Inferior parietal cortex (tissue), 1 donor: ENCODE measurements around the gene MIDN.

ENCODE experiments used
- DNase-seq: peaks from one replicate; pipeline ENCODE4 v3.0.0-alpha.2; 2016; ENCODE audit errors: extremely low spot score

Gene MIDN

GRCh38 chr19:1258707-1259205, 10.4 kb downstream of the MIDN start:
- DNase-seq, result no peak

- no peak for DNase-seq
These were observed 11.0 kb downstream of the MIDN start for GRCh38 chr19:1259206-1259875.

GRCh38 chr19:1259876-1260748, 11.7 kb downstream of the MIDN start:
- DNase-seq, result no peak

- DNase-seq, result peak; percentile 96
These were observed 12.6 kb downstream of the MIDN start for GRCh38 chr19:1260749-1261537.

- DNase-seq, result no peak
These were observed 13.1 kb downstream of the MIDN start for GRCh38 chr19:1261538-1261797.

- no peak for DNase-seq
These were observed 13.6 kb downstream of the MIDN start for GRCh38 chr19:1261798-1262622.

- no peak for DNase-seq
These were observed 14.3 kb downstream of the MIDN start for GRCh38 chr19:1262623-1263123.

- no peak for DNase-seq
These were observed 14.8 kb downstream of the MIDN start for GRCh38 chr19:1263188-1263587.

GRCh38 chr19:1264801-1265614, 16.6 kb downstream of the MIDN start:
- DNase-seq, result no peak

- no peak for DNase-seq
These were observed 17.3 kb downstream of the MIDN start for GRCh38 chr19:1265615-1266128.

- DNase-seq, result peak; percentile 78
These were observed 17.9 kb downstream of the MIDN start for GRCh38 chr19:1266129-1266915.

GRCh38 chr19:1266916-1267476, 18.6 kb downstream of the MIDN start:
- peak; percentile 72 for DNase-seq

- no peak for DNase-seq
These were observed 19.3 kb downstream of the MIDN start for GRCh38 chr19:1267477-1268225.

- no peak for DNase-seq
These were observed 20.1 kb downstream of the MIDN start for GRCh38 chr19:1268226-1269064.

GRCh38 chr19:1269065-1269477, 20.7 kb downstream of the MIDN start, which contains the start of gene CIRBP:
Gene CIRBP, plus strand, starts transcription at chr19:1269332. Its CDS starts 1,602 bp downstream, at chr19:1270934.
- peak; percentile 98 for DNase-seq

- DNase-seq, result peak; percentile 73
These were observed 21.3 kb downstream of the MIDN start for GRCh38 chr19:1269478-1270212.
